T-helper 17 cell (primary cell): ENCODE results near the gene HLCS. TPM values are rescaled to one million over a fixed set of nuclear protein-coding genes. Genes with fewer than 3 reads are reported as not detected.
"Not testable (repeated sequence)": the region's sequence is repeated elsewhere in the genome, so short reads cannot be mapped to it uniquely, and the experiment has no call there.

Experiments
- ATAC-seq: fragments of 150-1000 bp; cut with Tn5 transposase; 2 replicates; pipeline ENCODE4 v1.10.0; 2021; ENCODE audit warnings: mild to moderate bottlenecking, moderate library complexity
- DNase-seq, 3 donors: peaks; one replicate each; pipeline versions ENCODE4 v3.0.0 to v3.0.0-alpha.2; 2020 to 2021
- H3K9me3 ChIP-seq: one replicate; pipeline ENCODE4 v1.7.0; 2013; ENCODE audit warnings: low read length, mild to moderate bottlenecking; ENCODE audit not compliant: control insufficient read depth, poor library complexity, severe bottlenecking
- H3K27ac Mint-ChIP-seq: one replicate; pipeline ENCODE4 v1.8.0; 2022; ENCODE audit warnings: mild to moderate bottlenecking, moderate library complexity, mixed read lengths
- H3K27me3 Mint-ChIP-seq: one replicate; pipeline ENCODE4 v1.8.0; 2022; ENCODE audit warnings: mixed read lengths
- H3K36me3 Mint-ChIP-seq: one replicate; pipeline ENCODE4 v1.8.0; 2022; ENCODE audit warnings: low read depth, mixed read lengths
- H3K4me1 Mint-ChIP-seq: one replicate; pipeline ENCODE4 v1.8.0; 2022; ENCODE audit warnings: mild to moderate bottlenecking, mixed read lengths
- H3K4me3 Mint-ChIP-seq: one replicate; pipeline ENCODE4 v1.8.0; 2022; ENCODE audit warnings: mild to moderate bottlenecking, moderate library complexity, mixed read lengths
- total RNA-seq, 4 donors: library from RNA in 2 of 4; stranded (reverse) in 2 of 4; gene quantifications; one replicate each; pipeline ENCODE4 v1.2.3 and lab custom pipeline; 2022 to 2026

HLCS gene
- 10 to 100 TPM; 14.4 to 16.3 TPM for total RNA-seq
- total RNA-seq (lab: John Stamatoyannopoulos, UW), result 21.0 to 24.2 reads per million in 2 donors

GRCh38 chr21:36966066-36966820 lies at the start of gene HLCS:
HLCS (minus strand) TSS chr21:36966669; CDS start chr21:36966638, 31 bp downstream.
- H3K27me3 Mint-ChIP-seq, result no peaks in the 10 kb centered on the region
- ATAC-seq, result peak; percentile 94
- no peaks in the 10 kb centered on the region for H3K9me3 ChIP-seq
- peak within 1 kb of the TSS; percentile 21 for H3K27ac Mint-ChIP-seq
- peak within 1 kb of the TSS; percentile 88 for H3K4me3 Mint-ChIP-seq
- peak; percentile 64 to 74 (median 74) for DNase-seq
- H3K4me1 Mint-ChIP-seq, result peaks cover 10% of the 10 kb centered on the region
- no peaks in the 10 kb centered on the region for H3K36me3 Mint-ChIP-seq

GRCh38 chr21:37009740-37010341 lies 43.4 kb upstream of the HLCS start:
- DNase-seq (peak; percentile 58 to 74 (median 63)), ATAC-seq (peak; percentile 93)
- Mint-ChIP-seq H3K27me3 (peaks cover 34% of the 10 kb centered on the region), H3K4me1 (peaks cover 13% of the 10 kb centered on the region), H3K27ac (no peak overlapping the region), H3K4me3 (peak overlapping the region; percentile 43), H3K36me3 (peaks cover 2% of the 10 kb centered on the region)
- H3K9me3 ChIP-seq, result no peaks in the 10 kb centered on the region

DNA sequence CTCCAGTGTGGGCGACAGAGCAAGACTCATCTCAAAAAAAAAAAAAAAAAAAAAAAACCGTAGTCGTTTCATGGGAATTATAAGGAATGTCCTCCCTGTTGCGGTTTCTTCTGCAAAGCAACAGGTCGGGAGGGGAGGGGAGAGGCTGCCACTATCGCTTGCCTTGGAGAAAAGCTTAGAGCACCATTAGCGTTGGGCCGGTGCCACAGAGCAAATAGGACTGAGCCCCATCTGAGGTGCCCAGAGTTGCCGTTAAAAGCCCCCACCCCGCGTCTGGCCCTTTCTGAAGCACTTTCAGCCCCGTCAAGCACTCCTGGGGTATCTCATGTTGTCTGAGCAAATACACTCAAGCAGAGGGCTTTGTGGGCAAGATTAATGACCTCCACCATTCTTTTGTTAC lies 42.3 kb upstream of the HLCS start:
- peaks cover 26% of the 10 kb centered on the region for H3K27me3 Mint-ChIP-seq
- H3K9me3 ChIP-seq, result no peaks in the 10 kb centered on the region
- H3K27ac Mint-ChIP-seq, result no peak overlapping the region
- DNase-seq (no peak), ATAC-seq (no peak)
- no peaks in the 10 kb centered on the region for H3K36me3 Mint-ChIP-seq
- peaks cover 13% of the 10 kb centered on the region for H3K4me1 Mint-ChIP-seq
- H3K4me3 Mint-ChIP-seq, result no peak overlapping the region

- no peaks in the 10 kb centered on the region for H3K9me3 ChIP-seq
- Mint-ChIP-seq H3K4me1 (peaks cover 14% of the 10 kb centered on the region), H3K27ac (no peak within 1 kb of the TSS), H3K4me3 (peak within 1 kb of the TSS; percentile 75), H3K36me3 (no peaks in the 10 kb centered on the region), H3K27me3 (peaks cover 14% of the 10 kb centered on the region)
- peak; percentile 43 for ATAC-seq
- no peak for DNase-seq
These were observed 40.2 kb upstream of the HLCS start, which contains the start of gene RIPPLY3 for GRCh38 chr21:37006486-37007291. RIPPLY3 (plus strand) TSS chr21:37006702; CDS start chr21:37006773, 71 bp downstream.

DNA sequence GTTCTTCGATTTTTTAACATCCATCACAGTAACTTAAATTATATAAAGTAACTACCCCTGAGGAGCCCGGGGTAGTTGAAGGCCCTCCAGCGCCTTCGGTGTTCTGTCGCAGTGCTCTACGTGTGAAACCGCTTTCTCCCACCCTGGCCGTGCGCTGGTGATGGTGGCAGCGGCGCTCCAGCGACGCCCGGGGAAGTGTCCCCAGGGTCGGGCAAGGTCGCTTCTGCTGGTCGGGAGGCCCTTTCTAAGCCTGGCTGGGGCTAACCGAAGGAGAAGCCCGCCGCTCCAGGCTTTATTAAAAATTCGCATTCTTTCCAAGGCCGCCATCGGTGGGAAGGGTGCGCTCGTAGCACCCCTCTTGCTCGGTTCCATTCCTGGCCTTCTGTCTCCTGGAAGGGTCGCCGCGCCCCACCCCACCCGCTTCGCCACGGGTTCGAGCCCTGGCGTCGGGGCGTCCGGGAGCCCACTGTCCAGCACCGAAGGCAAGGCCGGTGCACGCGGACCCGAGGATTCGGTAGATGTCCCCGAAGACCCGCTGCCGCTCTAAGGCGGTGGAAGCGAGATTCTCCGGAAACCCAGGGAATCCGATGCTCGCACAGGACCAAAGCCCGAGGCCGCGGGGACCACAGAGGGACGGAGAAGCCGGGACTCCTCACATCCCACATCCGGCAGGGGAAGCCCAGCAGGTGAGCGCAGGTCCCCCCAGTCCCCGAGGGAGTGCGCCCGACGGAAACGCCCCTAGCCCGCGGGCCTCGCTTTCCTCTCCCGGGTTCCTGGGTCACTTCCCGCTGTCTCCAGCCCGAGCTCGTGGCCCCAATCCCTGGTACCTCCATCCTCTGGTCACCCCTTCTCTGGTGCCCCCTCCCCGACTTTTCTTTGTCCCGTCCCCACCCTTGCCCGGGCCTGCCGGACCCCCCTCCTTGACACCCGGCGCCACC lies 39.3 kb upstream of the HLCS start:
- DNase-seq (no peak), ATAC-seq (no peak)
- Mint-ChIP-seq H3K4me3 (peak overlapping the region; percentile 69), H3K36me3 (no peaks in the 10 kb centered on the region), H3K27ac (no peak overlapping the region), H3K27me3 (peaks cover 14% of the 10 kb centered on the region), H3K4me1 (peaks cover 17% of the 10 kb centered on the region)
- H3K9me3 ChIP-seq, result no peaks in the 10 kb centered on the region

DNA sequence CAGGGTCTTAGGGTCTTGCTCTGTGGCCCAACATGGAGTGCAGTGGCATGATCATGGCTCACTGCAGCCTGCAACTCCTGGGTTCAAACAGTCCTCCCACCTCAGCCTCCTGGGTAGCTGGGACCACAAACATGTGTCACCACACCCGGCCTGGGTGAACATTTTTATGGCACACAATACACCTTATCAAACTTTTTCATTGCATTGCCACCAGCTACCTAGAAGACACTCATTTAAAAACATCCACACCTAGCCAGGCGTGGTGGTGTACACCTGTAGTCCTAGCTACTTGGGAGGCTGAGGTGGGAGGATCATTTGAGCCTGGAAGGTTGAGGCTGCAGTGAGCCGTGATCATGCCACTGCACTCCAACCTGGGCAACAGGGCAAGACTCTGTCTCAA lies 37.4 kb upstream of the HLCS start:
- not testable (repeated sequence) for H3K27me3 Mint-ChIP-seq, H3K4me3 Mint-ChIP-seq, H3K27ac Mint-ChIP-seq

DNA sequence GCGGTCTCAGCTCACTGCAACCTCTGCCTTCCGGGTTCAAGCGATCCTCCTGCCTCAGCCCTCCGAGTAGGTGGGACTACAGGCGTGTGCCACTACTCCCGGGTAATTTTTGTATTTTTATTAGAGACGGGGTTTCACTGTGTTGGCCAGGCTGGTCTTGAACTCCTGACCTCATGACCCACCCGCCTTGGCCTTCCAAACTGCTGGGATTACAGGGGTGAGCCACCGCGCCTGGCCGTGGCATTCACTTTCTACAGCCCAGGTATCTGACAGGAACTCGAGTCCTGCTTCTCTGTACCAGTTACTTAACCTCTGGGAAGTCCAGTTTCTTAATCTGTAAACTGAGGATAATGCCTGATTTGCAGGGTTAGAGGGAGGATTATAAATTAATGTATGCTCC lies 36.4 kb upstream of the HLCS start:
- H3K9me3 ChIP-seq, H3K4me3 Mint-ChIP-seq, H3K27ac Mint-ChIP-seq, ATAC-seq, DNase-seq, H3K27me3 Mint-ChIP-seq, H3K36me3 Mint-ChIP-seq: not testable (repeated sequence)
- H3K4me1 Mint-ChIP-seq, result peaks cover 12% of the 10 kb centered on the region

More for the DNA sequence above, 37.4 kb upstream of the HLCS start:
- not testable (repeated sequence) for DNase-seq, ATAC-seq, H3K36me3 Mint-ChIP-seq, H3K9me3 ChIP-seq
- H3K4me1 Mint-ChIP-seq, result peaks cover 12% of the 10 kb centered on the region

DNA sequence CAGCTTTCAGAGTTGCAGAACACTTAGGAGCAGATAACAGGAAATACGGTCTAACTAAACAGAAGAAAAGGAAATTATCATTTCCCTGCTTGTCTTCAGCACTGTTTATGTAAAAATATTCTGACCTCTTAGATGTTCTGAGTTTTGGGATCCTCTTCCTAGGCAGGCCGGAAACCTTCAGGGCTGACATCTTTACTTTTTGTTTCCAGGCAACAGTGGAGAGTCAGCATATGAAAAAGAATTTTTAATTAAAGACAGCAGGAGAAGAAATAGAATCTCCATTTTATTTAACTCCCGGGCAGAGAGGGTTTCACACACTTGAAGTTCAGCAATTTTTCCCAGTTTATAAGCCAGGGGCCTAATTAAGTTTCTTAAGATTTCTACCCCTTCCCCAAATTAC lies 35.0 kb upstream of the HLCS start:
- no peak for ATAC-seq
- Mint-ChIP-seq H3K4me1 (peaks cover 10% of the 10 kb centered on the region), H3K36me3 (no peaks in the 10 kb centered on the region), H3K4me3 (no peak overlapping the region), H3K27me3 (no peaks in the 10 kb centered on the region), H3K27ac (peak overlapping the region; percentile 67)
- H3K9me3 ChIP-seq, result no peaks in the 10 kb centered on the region
- no peak for DNase-seq

DNA sequence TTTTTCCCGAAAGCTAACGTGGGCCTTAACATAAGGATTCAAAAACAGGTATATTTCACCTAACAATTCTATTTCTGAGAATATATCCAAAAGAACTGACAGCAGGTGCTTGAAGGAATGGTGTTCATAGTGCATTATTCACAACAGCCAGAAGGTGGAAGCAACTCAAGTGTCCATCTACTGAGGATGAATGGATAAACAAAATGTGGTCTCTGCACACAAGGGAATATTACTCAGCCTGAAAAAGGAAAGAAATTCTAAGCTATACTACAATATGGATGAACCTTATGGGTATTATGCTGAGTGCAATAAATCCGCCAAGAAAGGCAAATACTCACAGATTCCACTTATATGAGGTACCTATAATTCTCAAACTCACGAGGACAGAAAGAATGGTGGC lies 33.9 kb upstream of the HLCS start:
- no peak for ATAC-seq
- Mint-ChIP-seq H3K27ac (peak overlapping the region; percentile 67), H3K4me1 (peaks cover 10% of the 10 kb centered on the region), H3K4me3 (no peak overlapping the region), H3K27me3 (no peaks in the 10 kb centered on the region), H3K36me3 (no peaks in the 10 kb centered on the region)
- no peak for DNase-seq
- H3K9me3 ChIP-seq, result no peaks in the 10 kb centered on the region

DNA sequence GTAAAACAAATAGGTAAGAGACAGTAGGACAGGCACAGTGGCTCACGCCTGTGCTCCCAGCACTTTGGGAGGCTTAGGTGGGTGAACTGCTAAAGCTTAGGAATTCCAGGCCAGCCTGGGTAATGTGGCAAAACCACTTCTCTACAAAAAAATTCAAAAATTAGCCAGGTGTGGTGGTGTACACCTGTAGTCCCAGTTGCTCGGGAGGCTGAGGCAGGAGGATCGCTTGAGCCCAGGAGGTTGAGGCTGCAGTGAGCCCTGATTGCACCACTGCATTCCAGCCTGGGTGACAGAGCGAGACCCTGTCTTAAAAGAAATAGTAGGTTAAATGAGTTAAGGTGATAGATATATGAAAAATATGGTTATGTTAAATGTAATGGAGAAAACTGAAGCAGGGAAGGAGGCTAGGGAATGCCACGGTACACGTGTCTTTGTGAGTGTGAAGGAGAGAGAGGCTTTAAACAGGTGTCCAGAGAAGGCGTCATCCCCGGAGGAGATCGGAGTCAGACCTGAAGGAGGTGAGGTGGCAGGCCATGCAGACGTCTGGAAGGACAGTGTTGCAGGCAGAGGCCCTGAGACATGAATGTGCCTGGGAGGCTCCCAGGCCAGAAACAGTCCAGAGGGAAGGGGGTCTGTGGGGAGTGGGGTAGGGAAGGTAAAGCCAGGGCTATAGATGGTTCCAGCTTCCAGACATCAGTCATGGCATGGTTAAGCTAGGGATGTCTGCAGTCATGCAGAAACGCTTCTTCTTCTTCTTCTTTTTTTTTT lies 32.8 kb upstream of the HLCS start:
- Mint-ChIP-seq H3K4me1 (peaks cover 10% of the 10 kb centered on the region), H3K27me3 (no peaks in the 10 kb centered on the region), H3K4me3 (no peak overlapping the region), H3K36me3 (no peaks in the 10 kb centered on the region), H3K27ac (no peak overlapping the region)
- H3K9me3 ChIP-seq, result no peaks in the 10 kb centered on the region
- DNase-seq (no peak), ATAC-seq (no peak)

DNA sequence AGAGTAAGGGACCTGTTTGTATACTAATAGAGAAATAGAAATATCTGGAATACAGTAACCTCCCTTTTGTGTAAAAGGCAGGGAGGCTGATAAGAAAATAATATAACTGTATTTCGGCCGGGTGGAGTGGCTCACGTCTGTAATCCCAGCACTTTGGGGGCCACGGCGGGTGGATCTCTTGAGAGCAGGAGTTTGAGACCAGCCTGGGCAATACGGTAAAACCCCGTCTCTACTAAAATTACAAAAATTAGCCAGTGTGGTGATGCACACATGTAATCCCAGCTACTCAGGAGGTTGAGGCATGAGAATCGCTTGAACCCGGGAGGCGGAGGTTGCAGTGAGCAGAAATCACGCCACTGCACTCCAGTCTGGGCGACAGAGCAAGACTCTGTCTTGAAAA lies 28.8 kb upstream of the HLCS start:
- H3K27me3 Mint-ChIP-seq, ATAC-seq, H3K9me3 ChIP-seq, H3K4me1 Mint-ChIP-seq, DNase-seq, H3K4me3 Mint-ChIP-seq, H3K27ac Mint-ChIP-seq, H3K36me3 Mint-ChIP-seq: not testable (repeated sequence)
